Lower leg skin (tissue), 3 donors: ENCODE data around the gene SUGP2.

Experiments
- POLR2A ChIP-seq, 2 donors: fragments of 450-650 bp; IDR thresholded peaks; one replicate each; pipeline ENCODE4 v1.6.1; 2016 to 2017; ENCODE audit warnings: antibody characterized with exemption in 2 of 2, mild to moderate bottlenecking in 1 of 2, moderate library complexity in 1 of 2
- TF ChIP-seq, protein P1 (sequence below), 3 donors: fragments of 450-650 bp; IDR thresholded peaks; one replicate each; pipeline ENCODE4 v1.5.1; 2016; ENCODE audit warnings: antibody characterized with exemption in 3 of 3, mild to moderate bottlenecking in 3 of 3, moderate library complexity in 2 of 3

DNA sequence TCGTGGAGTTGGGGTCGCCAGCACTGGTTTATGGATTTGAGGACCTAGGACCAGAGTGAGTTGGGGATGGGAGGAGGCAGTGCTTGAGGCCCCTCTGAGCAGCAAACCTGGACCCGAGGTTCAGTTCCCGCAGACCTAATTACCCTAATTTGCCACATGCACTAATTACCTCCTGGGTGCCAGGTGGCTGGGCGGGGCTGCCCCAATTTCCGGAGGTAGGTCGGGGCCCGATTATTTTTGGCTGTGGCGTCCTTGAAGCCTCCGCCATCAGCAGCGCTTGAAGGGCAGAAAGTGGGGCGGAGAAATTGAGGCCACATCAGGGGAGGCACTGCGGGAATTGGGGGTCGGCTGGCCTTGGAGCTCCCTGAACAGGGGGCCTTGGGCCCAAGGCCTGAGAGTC lies 86.4 kb downstream of the SUGP2 start:
- TF ChIP-seq, protein P1, sequence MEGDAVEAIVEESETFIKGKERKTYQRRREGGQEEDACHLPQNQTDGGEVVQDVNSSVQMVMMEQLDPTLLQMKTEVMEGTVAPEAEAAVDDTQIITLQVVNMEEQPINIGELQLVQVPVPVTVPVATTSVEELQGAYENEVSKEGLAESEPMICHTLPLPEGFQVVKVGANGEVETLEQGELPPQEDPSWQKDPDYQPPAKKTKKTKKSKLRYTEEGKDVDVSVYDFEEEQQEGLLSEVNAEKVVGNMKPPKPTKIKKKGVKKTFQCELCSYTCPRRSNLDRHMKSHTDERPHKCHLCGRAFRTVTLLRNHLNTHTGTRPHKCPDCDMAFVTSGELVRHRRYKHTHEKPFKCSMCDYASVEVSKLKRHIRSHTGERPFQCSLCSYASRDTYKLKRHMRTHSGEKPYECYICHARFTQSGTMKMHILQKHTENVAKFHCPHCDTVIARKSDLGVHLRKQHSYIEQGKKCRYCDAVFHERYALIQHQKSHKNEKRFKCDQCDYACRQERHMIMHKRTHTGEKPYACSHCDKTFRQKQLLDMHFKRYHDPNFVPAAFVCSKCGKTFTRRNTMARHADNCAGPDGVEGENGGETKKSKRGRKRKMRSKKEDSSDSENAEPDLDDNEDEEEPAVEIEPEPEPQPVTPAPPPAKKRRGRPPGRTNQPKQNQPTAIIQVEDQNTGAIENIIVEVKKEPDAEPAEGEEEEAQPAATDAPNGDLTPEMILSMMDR (IDR thresholded peaks at IDR 0.05): no peak
- no peak for TF ChIP-seq POLR2A (IDR thresholded peaks at IDR 0.05)
